ENCODE measurements around the gene FAM151B. TPM values are rescaled to one million over a fixed set of nuclear protein-coding genes. Genes with fewer than 3 reads are reported as not detected.

The FAM151B gene
- total RNA-seq, 6 experiments from 2014 or later, result 2.0 to 2.7 (median 2.5) TPM

GRCh38 chr5:80566711-80567259 lies 78.9 kb downstream of the FAM151B start:
- H3K36me3 Mint-ChIP-seq (ENCODE audit: low read depth), result no peaks in the 10 kb centered on the region
- H3K4me1 Mint-ChIP-seq (ENCODE audit: low read depth), result 0 out of 2 replicates have a peak, but pooled peaks cover 6% of the 10 kb centered on the region
- DNase-seq, result no peak
- H3K27me3 Mint-ChIP-seq (ENCODE audit: insufficient read depth), result peaks cover 25% of the 10 kb centered on the region
- H3K4me3 Mint-ChIP-seq, result no peak overlapping the region
- H3K9me3 Mint-ChIP-seq, result no peaks in the 10 kb centered on the region
- no peak overlapping the region for H3K27ac Mint-ChIP-seq
- TF ChIP-seq CTCF (IDR thresholded peaks at IDR 0.05), result no peak

GRCh38 chr5:80568251-80568650 lies 80.4 kb downstream of the FAM151B start:
- TF ChIP-seq CTCF (IDR thresholded peaks at IDR 0.05), result no peak
- H3K4me1 Mint-ChIP-seq (ENCODE audit: low read depth), result 0 out of 2 replicates have a peak, but pooled peaks cover 6% of the 10 kb centered on the region
- no peak overlapping the region for H3K4me3 Mint-ChIP-seq
- no peaks in the 10 kb centered on the region for H3K9me3 Mint-ChIP-seq
- DNase-seq, result no peak
- H3K36me3 Mint-ChIP-seq (ENCODE audit: low read depth), result no peaks in the 10 kb centered on the region
- peaks cover 27% of the 10 kb centered on the region for H3K27me3 Mint-ChIP-seq (ENCODE audit: insufficient read depth)
- H3K27ac Mint-ChIP-seq, result no peak overlapping the region

- DNase-seq, result no peak
- H3K27me3 Mint-ChIP-seq (ENCODE audit: insufficient read depth), result peaks cover 30% of the 10 kb centered on the region
- no peaks in the 10 kb centered on the region for H3K9me3 Mint-ChIP-seq
- TF ChIP-seq CTCF (IDR thresholded peaks at IDR 0.05), result no peak
- no peak overlapping the region for H3K27ac Mint-ChIP-seq
- no peaks in the 10 kb centered on the region for H3K36me3 Mint-ChIP-seq (ENCODE audit: low read depth)
- no peak overlapping the region for H3K4me3 Mint-ChIP-seq
- H3K4me1 Mint-ChIP-seq (ENCODE audit: low read depth), result 0 out of 2 replicates have a peak, but pooled peaks cover 6% of the 10 kb centered on the region
These were observed 81.4 kb downstream of the FAM151B start for GRCh38 chr5:80569086-80569960.

- no peaks in the 10 kb centered on the region for H3K36me3 Mint-ChIP-seq (ENCODE audit: low read depth)
- TF ChIP-seq CTCF (IDR thresholded peaks at IDR 0.05), result no peak
- H3K9me3 Mint-ChIP-seq, result no peaks in the 10 kb centered on the region
- H3K4me1 Mint-ChIP-seq (ENCODE audit: low read depth), result 0 out of 2 replicates have a peak, but pooled peaks cover 6% of the 10 kb centered on the region
- H3K27ac Mint-ChIP-seq, result no peak within 1 kb of the TSS
- H3K27me3 Mint-ChIP-seq (ENCODE audit: insufficient read depth), result peaks cover 31% of the 10 kb centered on the region
- H3K4me3 Mint-ChIP-seq, result no peak within 1 kb of the TSS
- DNase-seq, result no peak
These were observed 82.3 kb downstream of the FAM151B start, which contains the start of gene ANKRD34B for GRCh38 chr5:80569961-80570786. TSS of gene ANKRD34B (minus strand) at chr5:80570280. CDS start at chr5:80560019, 10,261 bp downstream.

- H3K4me1 Mint-ChIP-seq (ENCODE audit: low read depth), result 0 out of 2 replicates have a peak, but pooled peaks cover 6% of the 10 kb centered on the region
- no peak overlapping the region for H3K27ac Mint-ChIP-seq
- peaks cover 35% of the 10 kb centered on the region for H3K27me3 Mint-ChIP-seq (ENCODE audit: insufficient read depth)
- TF ChIP-seq CTCF (IDR thresholded peaks at IDR 0.05), result no peak
- no peak for DNase-seq
- no peaks in the 10 kb centered on the region for H3K9me3 Mint-ChIP-seq
- H3K36me3 Mint-ChIP-seq (ENCODE audit: low read depth), result no peaks in the 10 kb centered on the region
- no peak overlapping the region for H3K4me3 Mint-ChIP-seq
These were observed 85.2 kb downstream of the FAM151B start for GRCh38 chr5:80573062-80573461.
